ENCODE results near the gene CPED1. TPM values are rescaled to one million over a fixed set of nuclear protein-coding genes. Genes with fewer than 3 reads are reported as not detected.

CPED1 gene
- polyA plus RNA-seq, 1 experiment: 52.0 TPM

GRCh38 chr7:120944826-120945562 is 43.5 kb upstream of the CPED1 start:
- Histone ChIP-seq H3K27ac (ENCODE audit: low read depth, low read length) (no peak overlapping the region), H3K9me3 (ENCODE audit: control insufficient read depth, insufficient read depth, low read length) (no peaks in the 10 kb centered on the region), H3K27me3 (ENCODE audit: control insufficient read depth, insufficient read depth, low read length) (no peaks in the 10 kb centered on the region), H3K4me3 (ENCODE audit: low read depth, low read length) (no peak overlapping the region)
- POLR2A ChIA-PET: no interaction called here
- TF ChIP-seq CTCF (IDR thresholded peaks at IDR 0.05; ENCODE audit: low read depth, low read length): no peak
- DNase-seq (ENCODE audit: low read depth, low spot score): no peak
- CTCF ChIA-PET: interaction anchor here (1.0 to 1.9 kb wide), 2 partner anchors 43 to 153 kb away, joined by 4 read pairs; partner anchors contain the start of gene CPED1

- H3K27me3 ChIP-seq (ENCODE audit: control insufficient read depth, insufficient read depth, low read length): no peaks in the 10 kb centered on the region
- no peak overlapping the region for H3K27ac ChIP-seq (ENCODE audit: low read depth, low read length)
- ChIA-PET POLR2A (no interaction called here), CTCF (interaction anchor here (1.8 kb wide), 1 partner anchor 142 kb away, joined by 7 read pairs; no protein-coding TSS in a partner anchor)
- H3K4me3 ChIP-seq (ENCODE audit: low read depth, low read length): no peak overlapping the region
- no peaks in the 10 kb centered on the region for H3K9me3 ChIP-seq (ENCODE audit: control insufficient read depth, insufficient read depth, low read length)
- TF ChIP-seq CTCF (IDR thresholded peaks at IDR 0.05; ENCODE audit: low read depth, low read length): no peak
- no peak for DNase-seq (ENCODE audit: low read depth, low spot score)
Measured at GRCh38 chr7:120947980-120948379, 40.5 kb upstream of the CPED1 start.

- H3K4me3 ChIP-seq (ENCODE audit: low read depth, low read length): no peak overlapping the region; the same call in 1 of the 2 replicates
- POLR2A ChIA-PET: no interaction called here
- no peaks in the 10 kb centered on the region for H3K9me3 ChIP-seq (ENCODE audit: control insufficient read depth, insufficient read depth, low read length)
- no peak overlapping the region for H3K27ac ChIP-seq (ENCODE audit: low read depth, low read length)
- no peaks in the 10 kb centered on the region for H3K27me3 ChIP-seq (ENCODE audit: control insufficient read depth, insufficient read depth, low read length)
- CTCF ChIA-PET: no interaction called here
- DNase-seq (ENCODE audit: low read depth, low spot score): no peak
- no peak for TF ChIP-seq CTCF (IDR thresholded peaks at IDR 0.05; ENCODE audit: low read depth, low read length)
Measured at GRCh38 chr7:120949393-120949911, 39.1 kb upstream of the CPED1 start.

GRCh38 chr7:120949998-120950538 is 38.4 kb upstream of the CPED1 start:
- ChIA-PET POLR2A (interaction anchor here (0.6 to 1.5 kb wide), 22 partner anchors 12 to 878 kb away, joined by 3 to 17 read pairs (median 4); partner anchors contain the start of gene FAM3C), CTCF (interaction anchor here (0.7 to 2.1 kb wide), 3 partner anchors 37 to 158 kb away, joined by 3 to 10 read pairs (median 8); no protein-coding TSS in a partner anchor)
- Histone ChIP-seq H3K4me3 (ENCODE audit: low read depth, low read length) (peak overlapping the region; percentile 69), H3K27ac (ENCODE audit: low read depth, low read length) (no peak overlapping the region), H3K27me3 (ENCODE audit: control insufficient read depth, insufficient read depth, low read length) (no peaks in the 10 kb centered on the region), H3K9me3 (ENCODE audit: control insufficient read depth, insufficient read depth, low read length) (no peaks in the 10 kb centered on the region)
- TF ChIP-seq CTCF (IDR thresholded peaks at IDR 0.05; ENCODE audit: low read depth, low read length): no peak
- no peak for DNase-seq (ENCODE audit: low read depth, low spot score)

Measured in AG04450 (cell line).